SK-N-SH treated with all-trans-retinoic acid at 6 μM for 48 hours (cell line): ENCODE data around the gene MAML2.

Experiments used
- BACH2 ChIP-seq: fragments of 250-450 bp; sonication (Bioruptor Pico); IDR thresholded peaks from 2 replicates; pipeline ENCODE4 v1.9.0; 2021; ENCODE audit warnings: mild to moderate bottlenecking, borderline replicate concordance
- CSDC2 ChIP-seq: fragments of 250-450 bp; sonication (Bioruptor Pico); IDR thresholded peaks from 2 replicates; pipeline ENCODE4 v1.5.0; 2020; ENCODE audit warnings: mild to moderate bottlenecking, moderate library complexity
- GLIS3 ChIP-seq: fragments of 250-450 bp; sonication (Bioruptor Pico); IDR thresholded peaks from 2 replicates; pipeline ENCODE4 v1.5.0; 2020; ENCODE audit warnings: mild to moderate bottlenecking, moderate library complexity
- ISL1 ChIP-seq: fragments of 250-450 bp; sonication (Bioruptor Pico); IDR thresholded peaks from 2 replicates; pipeline ENCODE4 v2.1.2; 2022; ENCODE audit warnings: mild to moderate bottlenecking, moderate library complexity
- OSR1 ChIP-seq: fragments of 250-450 bp; sonication (Bioruptor Pico); IDR thresholded peaks from 2 replicates; pipeline ENCODE4 v1.8.0; 2022; ENCODE audit warnings: moderate library complexity, mild to moderate bottlenecking, inconsistent platforms
- RARB ChIP-seq: fragments of 250-450 bp; sonication (Bioruptor Pico); IDR thresholded peaks from 2 replicates; pipeline ENCODE4 v1.8.0; 2021; ENCODE audit warnings: mild to moderate bottlenecking, moderate library complexity
- SNAI2 ChIP-seq: fragments of 250-450 bp; sonication (Bioruptor Pico); IDR thresholded peaks from 2 replicates; pipeline ENCODE4 v1.5.0; 2020; ENCODE audit warnings: mild to moderate bottlenecking, moderate library complexity
- ZFP3 ChIP-seq: fragments of 250-450 bp; sonication (Bioruptor Pico); IDR thresholded peaks from 2 replicates; pipeline ENCODE4 v1.5.0; 2020; ENCODE audit warnings: mild to moderate bottlenecking, moderate library complexity
- ZFP30 ChIP-seq: fragments of 450-650 bp; formaldehyde crosslinking; IDR thresholded peaks from 2 replicates; pipeline ENCODE4 v1.5.0; 2022; ENCODE audit warnings: mild to moderate bottlenecking, moderate library complexity
- TF ChIP-seq, protein P1 (sequence below): fragments of 250-450 bp; sonication (Bioruptor Pico); IDR thresholded peaks from 2 replicates; pipeline ENCODE4 v1.8.0; 2020; ENCODE audit warnings: mild to moderate bottlenecking, moderate library complexity, borderline replicate concordance
- TF ChIP-seq, protein P2 (sequence below): fragments of 250-450 bp; sonication (Bioruptor Pico); IDR thresholded peaks from 2 replicates; pipeline ENCODE4 v1.5.1; 2020; ENCODE audit warnings: low read depth, mild to moderate bottlenecking, moderate library complexity
- TF ChIP-seq, protein P3 (sequence below): fragments of 250-450 bp; sonication (Bioruptor Pico); IDR thresholded peaks from 2 replicates; pipeline ENCODE4 v1.5.0; 2020; ENCODE audit warnings: mild to moderate bottlenecking, moderate library complexity

DNA sequence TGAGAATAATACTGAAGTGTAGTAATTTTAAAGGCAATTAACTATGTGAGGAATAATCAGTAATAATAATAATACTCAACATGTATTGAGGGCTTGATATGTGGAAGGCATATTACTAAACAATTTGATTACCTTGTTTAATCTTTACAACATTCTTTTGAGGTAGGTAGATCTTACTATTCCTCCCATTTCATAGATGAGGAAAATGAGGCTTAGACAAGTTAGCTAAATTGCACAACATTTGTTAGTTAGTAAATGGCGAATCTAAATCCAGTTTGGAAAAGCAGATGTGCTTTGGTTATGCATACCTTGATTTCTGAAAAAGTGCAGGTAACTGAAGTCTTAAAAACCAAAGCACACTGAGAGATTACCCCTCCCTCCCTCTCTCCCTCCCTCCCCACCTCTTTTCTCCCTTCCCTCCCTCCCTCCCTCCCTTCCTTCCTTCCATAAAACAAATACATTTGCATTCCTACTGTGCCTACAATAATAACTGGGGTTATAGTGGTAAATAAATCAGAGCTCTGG is 326.0 kb downstream of the MAML2 start:
- no peak for TF ChIP-seq ISL1
- TF ChIP-seq ZFP3 (CRISPR knock-in tag), result no peak
- TF ChIP-seq, protein P1, sequence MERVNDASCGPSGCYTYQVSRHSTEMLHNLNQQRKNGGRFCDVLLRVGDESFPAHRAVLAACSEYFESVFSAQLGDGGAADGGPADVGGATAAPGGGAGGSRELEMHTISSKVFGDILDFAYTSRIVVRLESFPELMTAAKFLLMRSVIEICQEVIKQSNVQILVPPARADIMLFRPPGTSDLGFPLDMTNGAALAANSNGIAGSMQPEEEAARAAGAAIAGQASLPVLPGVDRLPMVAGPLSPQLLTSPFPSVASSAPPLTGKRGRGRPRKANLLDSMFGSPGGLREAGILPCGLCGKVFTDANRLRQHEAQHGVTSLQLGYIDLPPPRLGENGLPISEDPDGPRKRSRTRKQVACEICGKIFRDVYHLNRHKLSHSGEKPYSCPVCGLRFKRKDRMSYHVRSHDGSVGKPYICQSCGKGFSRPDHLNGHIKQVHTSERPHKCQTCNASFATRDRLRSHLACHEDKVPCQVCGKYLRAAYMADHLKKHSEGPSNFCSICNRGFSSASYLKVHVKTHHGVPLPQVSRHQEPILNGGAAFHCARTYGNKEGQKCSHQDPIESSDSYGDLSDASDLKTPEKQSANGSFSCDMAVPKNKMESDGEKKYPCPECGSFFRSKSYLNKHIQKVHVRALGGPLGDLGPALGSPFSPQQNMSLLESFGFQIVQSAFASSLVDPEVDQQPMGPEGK (CRISPR knock-in tag), result no peak
- no peak for TF ChIP-seq RARB
- TF ChIP-seq, protein P2, sequence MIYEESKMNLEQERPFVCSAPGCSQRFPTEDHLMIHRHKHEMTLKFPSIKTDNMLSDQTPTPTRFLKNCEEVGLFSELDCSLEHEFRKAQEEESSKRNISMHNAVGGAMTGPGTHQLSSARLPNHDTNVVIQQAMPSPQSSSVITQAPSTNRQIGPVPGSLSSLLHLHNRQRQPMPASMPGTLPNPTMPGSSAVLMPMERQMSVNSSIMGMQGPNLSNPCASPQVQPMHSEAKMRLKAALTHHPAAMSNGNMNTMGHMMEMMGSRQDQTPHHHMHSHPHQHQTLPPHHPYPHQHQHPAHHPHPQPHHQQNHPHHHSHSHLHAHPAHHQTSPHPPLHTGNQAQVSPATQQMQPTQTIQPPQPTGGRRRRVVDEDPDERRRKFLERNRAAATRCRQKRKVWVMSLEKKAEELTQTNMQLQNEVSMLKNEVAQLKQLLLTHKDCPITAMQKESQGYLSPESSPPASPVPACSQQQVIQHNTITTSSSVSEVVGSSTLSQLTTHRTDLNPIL (CRISPR knock-in tag), result no peak
- TF ChIP-seq, protein P3, sequence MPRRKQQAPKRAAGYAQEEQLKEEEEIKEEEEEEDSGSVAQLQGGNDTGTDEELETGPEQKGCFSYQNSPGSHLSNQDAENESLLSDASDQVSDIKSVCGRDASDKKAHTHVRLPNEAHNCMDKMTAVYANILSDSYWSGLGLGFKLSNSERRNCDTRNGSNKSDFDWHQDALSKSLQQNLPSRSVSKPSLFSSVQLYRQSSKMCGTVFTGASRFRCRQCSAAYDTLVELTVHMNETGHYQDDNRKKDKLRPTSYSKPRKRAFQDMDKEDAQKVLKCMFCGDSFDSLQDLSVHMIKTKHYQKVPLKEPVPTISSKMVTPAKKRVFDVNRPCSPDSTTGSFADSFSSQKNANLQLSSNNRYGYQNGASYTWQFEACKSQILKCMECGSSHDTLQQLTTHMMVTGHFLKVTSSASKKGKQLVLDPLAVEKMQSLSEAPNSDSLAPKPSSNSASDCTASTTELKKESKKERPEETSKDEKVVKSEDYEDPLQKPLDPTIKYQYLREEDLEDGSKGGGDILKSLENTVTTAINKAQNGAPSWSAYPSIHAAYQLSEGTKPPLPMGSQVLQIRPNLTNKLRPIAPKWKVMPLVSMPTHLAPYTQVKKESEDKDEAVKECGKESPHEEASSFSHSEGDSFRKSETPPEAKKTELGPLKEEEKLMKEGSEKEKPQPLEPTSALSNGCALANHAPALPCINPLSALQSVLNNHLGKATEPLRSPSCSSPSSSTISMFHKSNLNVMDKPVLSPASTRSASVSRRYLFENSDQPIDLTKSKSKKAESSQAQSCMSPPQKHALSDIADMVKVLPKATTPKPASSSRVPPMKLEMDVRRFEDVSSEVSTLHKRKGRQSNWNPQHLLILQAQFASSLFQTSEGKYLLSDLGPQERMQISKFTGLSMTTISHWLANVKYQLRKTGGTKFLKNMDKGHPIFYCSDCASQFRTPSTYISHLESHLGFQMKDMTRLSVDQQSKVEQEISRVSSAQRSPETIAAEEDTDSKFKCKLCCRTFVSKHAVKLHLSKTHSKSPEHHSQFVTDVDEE (CRISPR knock-in tag), result no peak
- TF ChIP-seq BACH2, result no peak
- no peak for TF ChIP-seq CSDC2 (CRISPR knock-in tag)
- TF ChIP-seq ZFP30, result no peak
- no peak for TF ChIP-seq OSR1 (CRISPR knock-in tag)
- TF ChIP-seq GLIS3 (CRISPR knock-in tag), result no peak
- TF ChIP-seq SNAI2 (CRISPR knock-in tag), result no peak
